Measurements from ENCODE around the gene SH3RF3. TPM values are rescaled to one million over a fixed set of nuclear protein-coding genes. Genes with fewer than 3 reads are reported as not detected.

SH3RF3 gene
- total and polyA plus RNA-seq, 8 donors = 7.0 to 11.1 (median 8.3) TPM

DNA sequence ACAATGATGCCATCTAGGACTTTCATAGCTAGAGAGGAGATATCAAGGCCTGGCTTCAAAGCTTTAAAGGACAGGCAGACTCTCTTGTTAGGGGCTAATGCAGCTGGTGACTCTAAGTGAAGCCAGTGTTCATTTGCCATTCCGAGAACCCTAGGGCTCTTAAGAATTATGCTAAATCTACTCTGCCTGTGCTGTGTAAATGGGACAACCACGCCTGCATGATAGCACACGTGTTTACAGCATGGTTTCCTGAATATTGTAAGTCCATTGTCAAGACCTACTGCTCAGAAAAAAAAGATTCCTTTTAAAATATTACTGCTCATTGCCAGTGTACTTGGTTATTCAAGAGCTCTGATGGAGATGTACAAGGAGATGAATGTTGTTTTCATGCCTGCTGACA, 296.4 kb downstream of the SH3RF3 start:
- TF ChIP-seq CTCF (IDR thresholded peaks at IDR 0.05) = no peak
- H3K4me3 ChIP-seq = no peak overlapping the region
- intact Hi-C loops (cut with DNase I) = no loop called here
- DNase-seq (no peak), ATAC-seq (no peak)
- H3K27me3 ChIP-seq = no peaks in the 10 kb centered on the region
- no peaks in the 10 kb centered on the region for H3K9me3 ChIP-seq
- H3K27ac ChIP-seq = no peak overlapping the region
- peaks cover 0 to 7% of the 10 kb centered on the region in 2 donors for H3K36me3 ChIP-seq
- peaks cover 2 to 6% of the 10 kb centered on the region in 2 donors for H3K4me1 ChIP-seq

DNA sequence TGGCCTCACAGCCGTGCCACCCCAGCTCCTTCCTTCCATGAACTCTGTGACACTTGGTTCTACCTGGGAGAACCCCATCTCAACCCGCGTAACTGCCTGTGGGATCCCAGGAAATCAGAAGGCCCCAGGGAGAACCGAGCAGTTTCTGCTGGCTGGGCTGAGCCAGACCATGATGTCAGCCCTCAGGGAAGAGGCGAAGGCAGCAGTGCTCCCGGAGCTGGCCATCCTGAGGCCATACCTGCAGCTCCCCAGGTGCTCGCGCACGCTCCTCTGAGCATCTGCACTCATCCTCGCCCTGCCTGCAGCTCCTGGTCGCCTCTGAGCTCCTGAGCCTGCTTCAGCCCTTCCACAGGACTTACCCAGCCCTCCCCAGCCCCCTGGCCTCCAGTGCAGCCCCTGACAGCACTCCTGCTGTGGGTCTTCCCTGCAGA, 298.7 kb downstream of the SH3RF3 start:
- no peak for ATAC-seq

GRCh38 chr2:109428281-109428680, 299.3 kb downstream of the SH3RF3 start:
- Histone ChIP-seq H3K4me1 (no peaks in the 10 kb centered on the region), H3K4me3 (no peak overlapping the region), H3K36me3 (peaks cover 0 to 7% of the 10 kb centered on the region in 2 donors), H3K27ac (no peak overlapping the region), H3K9me3 (no peaks in the 10 kb centered on the region), H3K27me3 (no peaks in the 10 kb centered on the region)
- no peak for ATAC-seq
- DNase-seq = peak in 1 of 4 donors; percentile 28
- intact Hi-C loops (cut with DNase I) = no loop called here
- TF ChIP-seq CTCF (IDR thresholded peaks at IDR 0.05) = no peak

More for the DNA sequence above, 298.7 kb downstream of the SH3RF3 start:
- Histone ChIP-seq H3K27me3 (no peaks in the 10 kb centered on the region), H3K4me3 (no peak overlapping the region), H3K27ac (no peak overlapping the region), H3K36me3 (peaks cover 0 to 7% of the 10 kb centered on the region in 2 donors), H3K9me3 (no peaks in the 10 kb centered on the region), H3K4me1 (no peaks in the 10 kb centered on the region)
- peak in 2 of 4 donors; percentile 14 to 58 for DNase-seq
- intact Hi-C loops (cut with DNase I) = no loop called here
- TF ChIP-seq CTCF (IDR thresholded peaks at IDR 0.05) = no peak

- intact Hi-C loops (cut with DNase I) = no loop called here
- ATAC-seq = no peak
- DNase-seq = peak in 1 of 4 donors; percentile 22
- no peaks in the 10 kb centered on the region for H3K27me3 ChIP-seq
- no peaks in the 10 kb centered on the region for H3K9me3 ChIP-seq
- TF ChIP-seq CTCF (IDR thresholded peaks at IDR 0.05) = no peak
- H3K4me3 ChIP-seq = no peak overlapping the region
- no peak overlapping the region for H3K27ac ChIP-seq
- H3K36me3 ChIP-seq = peaks cover 0 to 4% of the 10 kb centered on the region in 2 donors
- no peaks in the 10 kb centered on the region for H3K4me1 ChIP-seq
These were observed 300.0 kb downstream of the SH3RF3 start for GRCh38 chr2:109428841-109429566.

DNA sequence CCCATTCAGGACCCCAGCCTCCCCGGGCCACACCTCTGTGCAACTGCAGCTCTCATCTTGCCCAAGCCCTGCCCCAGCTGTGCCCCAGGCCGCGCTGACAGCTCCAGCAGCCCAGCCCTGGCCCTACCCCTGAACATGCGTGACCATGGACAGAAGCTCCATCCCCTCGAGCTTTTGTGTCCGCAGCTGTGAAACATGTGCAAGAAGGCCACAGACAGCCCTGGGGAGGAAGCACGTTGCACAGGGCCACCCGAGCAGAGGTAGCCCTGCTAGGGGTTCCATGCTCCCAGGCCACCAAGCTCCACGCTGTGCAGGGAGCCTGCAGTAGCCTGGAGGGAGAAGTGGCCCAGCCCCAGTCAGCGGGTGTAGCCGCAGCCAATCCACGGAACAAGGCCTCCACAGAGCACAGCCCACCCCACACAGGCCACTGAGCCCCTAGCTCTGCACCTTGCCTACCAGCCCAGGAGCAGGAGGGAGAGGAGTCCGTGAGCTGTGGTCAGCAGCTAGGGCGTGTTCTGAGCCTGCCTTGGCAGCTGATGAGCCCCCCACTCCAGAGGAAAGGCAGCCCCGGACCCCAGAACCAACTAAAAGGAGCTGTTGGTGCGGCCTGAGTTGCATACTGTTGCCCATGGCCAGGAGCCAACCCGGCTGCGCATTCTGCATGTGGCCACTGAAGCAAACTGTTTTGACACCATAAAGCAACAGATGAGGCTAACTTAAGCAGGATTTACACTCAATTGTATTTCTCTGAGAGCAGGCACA, 300.7 kb downstream of the SH3RF3 start:
- no peaks in the 10 kb centered on the region for H3K4me1 ChIP-seq
- H3K9me3 ChIP-seq = no peaks in the 10 kb centered on the region
- intact Hi-C loops (cut with DNase I) = no loop called here
- no peaks in the 10 kb centered on the region for H3K27me3 ChIP-seq
- no peak overlapping the region for H3K27ac ChIP-seq
- peak in 1 of 4 donors; percentile 18 for DNase-seq
- TF ChIP-seq CTCF (IDR thresholded peaks at IDR 0.05) = no peak
- no peak for ATAC-seq
- H3K36me3 ChIP-seq = peaks cover 0 to 3% of the 10 kb centered on the region in 2 donors
- no peak overlapping the region for H3K4me3 ChIP-seq
